Fibroblast of lung (primary cell): ENCODE results near the gene EFNA5. TPM values are rescaled to one million over a fixed set of nuclear protein-coding genes. Genes with fewer than 3 reads are reported as not detected.

Source experiments
- DNase-seq, 2 donors: peaks; one replicate each; pipeline versions ENCODE4 v3.0.0 to v3.0.0-alpha.2; 2010; ENCODE audit warnings: low read depth in 2 of 2
- H2AFZ ChIP-seq: 2 replicates; pipeline ENCODE4 v1.5.1; 2012; ENCODE audit warnings: low read length, control low read depth, inconsistent platforms
- H3K27ac ChIP-seq: 2 replicates; pipeline ENCODE4 v1.5.1; 2011; ENCODE audit warnings: low read length, control low read depth; ENCODE audit not compliant: insufficient read depth
- H3K27me3 ChIP-seq: 2 replicates; pipeline ENCODE4 v1.5.1; 2011; ENCODE audit warnings: mild to moderate bottlenecking, low read length; ENCODE audit not compliant: control insufficient read depth, insufficient read depth
- H3K36me3 ChIP-seq: 2 replicates; pipeline ENCODE4 v1.5.1; 2011; ENCODE audit warnings: low read length; ENCODE audit not compliant: control insufficient read depth, insufficient read depth
- H3K4me1 ChIP-seq: 2 replicates; pipeline ENCODE4 v1.5.1; 2011; ENCODE audit warnings: low read length; ENCODE audit not compliant: control insufficient read depth, insufficient read depth; ENCODE audit errors: extremely low read depth
- H3K4me2 ChIP-seq: 2 replicates; pipeline ENCODE4 v1.5.1; 2011; ENCODE audit warnings: low read length, control low read depth; ENCODE audit not compliant: insufficient read depth; ENCODE audit errors: extremely low read depth
- H3K4me3 ChIP-seq, 4 experiments: fragments of 200-600 bp in 1 of 4; sonication (generic) in 1 of 4; replicated peaks in 1 of 4; 2 replicates each; pipeline ENCODE4 v1.5.1; 2011 to 2016; ENCODE audit warnings: low read length in 4 of 4, low read depth in 3 of 4, mild to moderate bottlenecking in 3 of 4, control low read depth in 2 of 4, inconsistent platforms in 1 of 4, mixed read lengths in 1 of 4; ENCODE audit not compliant: insufficient read depth in 1 of 4; ENCODE audit errors: control extremely low read depth in 1 of 4
- H3K79me2 ChIP-seq: 2 replicates; pipeline ENCODE4 v1.5.1; 2012; ENCODE audit warnings: mild to moderate bottlenecking, low read length, inconsistent platforms; ENCODE audit not compliant: control insufficient read depth, insufficient read depth
- H3K9ac ChIP-seq: 2 replicates; pipeline ENCODE4 v1.5.1; 2011; ENCODE audit warnings: mild to moderate bottlenecking, low read length, control low read depth; ENCODE audit not compliant: insufficient read depth
- H3K9me3 ChIP-seq: 2 replicates; pipeline ENCODE4 v1.5.1; 2012; ENCODE audit warnings: low read depth, low read length; ENCODE audit not compliant: control insufficient read depth, insufficient read depth
- H4K20me1 ChIP-seq: 2 replicates; pipeline ENCODE4 v1.5.1; 2011; ENCODE audit warnings: low read length; ENCODE audit not compliant: control insufficient read depth, insufficient read depth; ENCODE audit errors: extremely low read depth
- EZH2 ChIP-seq: IDR thresholded peaks from 2 replicates; pipeline ENCODE4 v1.5.1; 2012; ENCODE audit warnings: low read length, control low read depth, mild to moderate bottlenecking; ENCODE audit errors: missing control alignments
- polyA plus RNA-seq, 2 donors: library from polyadenylated mRNA; depleted of rRNA in 1 of 2; stranded (reverse) in 1 of 2; unstranded in 1 of 2; fragments of >200 nt; gene quantifications; 2 replicates each; pipeline ENCODE4 v1.2.1, GENCODE V29; 2011 to 2012; ENCODE audit warnings: missing spikeins in 1 of 2
- total RNA-seq: library from RNA; depleted of rRNA; stranded (reverse); fragments of >200 nt; gene quantifications from 2 replicates; pipeline ENCODE4 v1.2.1, GENCODE V29; 2014
- TF ChIP-seq, protein P1 (sequence below), 2 donors: IDR thresholded peaks in 1 of 2; conservative IDR thresholded peaks in 1 of 2; 1 replicate in 1 of 2; 2 replicates in 1 of 2; pipeline ENCODE4 v1.5.1; 2011 to 2012; ENCODE audit warnings: low read length in 2 of 2, control low read depth in 1 of 2, inconsistent platforms in 1 of 2, low read depth in 1 of 2, mild to moderate bottlenecking in 1 of 2

Gene EFNA5
- total and polyA plus RNA-seq, 2 donors (not counting 1 experiment from before 2014, with no cell fraction given): 3.5 to 3.7 TPM

DNA sequence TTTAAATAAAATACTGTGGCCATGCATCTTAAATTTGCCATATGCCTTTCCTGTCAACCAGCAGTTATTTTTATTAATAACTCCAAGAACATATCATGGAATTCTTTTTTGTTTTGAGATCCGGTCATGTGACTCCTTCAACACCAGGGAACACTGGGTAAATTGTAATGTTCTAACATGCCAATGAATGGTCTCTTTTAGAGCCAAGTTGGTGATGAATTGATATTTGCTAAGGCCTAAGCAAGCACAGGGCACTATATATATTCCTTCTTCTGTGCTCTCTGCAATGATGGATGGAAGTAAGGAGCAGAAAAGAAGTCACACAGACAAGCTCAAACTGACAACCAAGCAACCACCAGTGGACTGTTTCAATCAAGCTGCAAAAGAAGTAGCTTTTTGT, 124.0 kb downstream of the EFNA5 start:
- H3K27ac ChIP-seq: no peak overlapping the region
- DNase-seq: no peak
- H3K79me2 ChIP-seq: no peaks in the 10 kb centered on the region
- no peaks in the 10 kb centered on the region for H3K27me3 ChIP-seq
- TF ChIP-seq, protein P1, sequence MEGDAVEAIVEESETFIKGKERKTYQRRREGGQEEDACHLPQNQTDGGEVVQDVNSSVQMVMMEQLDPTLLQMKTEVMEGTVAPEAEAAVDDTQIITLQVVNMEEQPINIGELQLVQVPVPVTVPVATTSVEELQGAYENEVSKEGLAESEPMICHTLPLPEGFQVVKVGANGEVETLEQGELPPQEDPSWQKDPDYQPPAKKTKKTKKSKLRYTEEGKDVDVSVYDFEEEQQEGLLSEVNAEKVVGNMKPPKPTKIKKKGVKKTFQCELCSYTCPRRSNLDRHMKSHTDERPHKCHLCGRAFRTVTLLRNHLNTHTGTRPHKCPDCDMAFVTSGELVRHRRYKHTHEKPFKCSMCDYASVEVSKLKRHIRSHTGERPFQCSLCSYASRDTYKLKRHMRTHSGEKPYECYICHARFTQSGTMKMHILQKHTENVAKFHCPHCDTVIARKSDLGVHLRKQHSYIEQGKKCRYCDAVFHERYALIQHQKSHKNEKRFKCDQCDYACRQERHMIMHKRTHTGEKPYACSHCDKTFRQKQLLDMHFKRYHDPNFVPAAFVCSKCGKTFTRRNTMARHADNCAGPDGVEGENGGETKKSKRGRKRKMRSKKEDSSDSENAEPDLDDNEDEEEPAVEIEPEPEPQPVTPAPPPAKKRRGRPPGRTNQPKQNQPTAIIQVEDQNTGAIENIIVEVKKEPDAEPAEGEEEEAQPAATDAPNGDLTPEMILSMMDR (conservative IDR thresholded peaks at IDR 0.05 in 1 of 2, IDR thresholded peaks at IDR 0.05 in 1 of 2; ENCODE audit: low read depth in 1 of 2, low read length in 2 of 2): no peak
- no peak for TF ChIP-seq EZH2
- no peak overlapping the region for H3K9ac ChIP-seq
- H3K4me3 ChIP-seq: no peak overlapping the region
- no peaks in the 10 kb centered on the region for H4K20me1 ChIP-seq
- H2AFZ ChIP-seq: no peak overlapping the region
- no peaks in the 10 kb centered on the region for H3K9me3 ChIP-seq
- peaks cover 5% of the 10 kb centered on the region for H3K4me1 ChIP-seq
- H3K4me2 ChIP-seq: no peak overlapping the region
- no peaks in the 10 kb centered on the region for H3K36me3 ChIP-seq

DNA sequence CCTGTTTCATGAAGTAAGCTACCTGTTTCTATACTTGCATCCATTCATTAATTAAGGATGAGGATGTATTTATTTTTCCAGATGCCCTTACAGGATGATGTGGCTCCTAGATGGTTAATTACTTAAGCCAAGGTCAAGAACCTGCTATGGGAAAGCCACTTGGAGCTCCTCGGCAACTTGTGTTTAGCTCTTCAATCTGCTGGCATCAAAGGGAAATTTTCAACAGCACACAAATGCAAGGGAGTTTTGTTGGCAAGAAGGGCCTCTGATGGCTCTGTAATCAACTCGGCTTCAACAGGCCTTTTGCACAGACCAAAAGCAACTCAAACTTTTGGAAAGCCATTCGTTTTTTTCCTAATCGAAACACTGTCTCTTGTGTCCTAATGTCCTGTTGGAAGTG, 125.3 kb downstream of the EFNA5 start:
- no peak for DNase-seq
- no peaks in the 10 kb centered on the region for H4K20me1 ChIP-seq
- no peaks in the 10 kb centered on the region for H3K27me3 ChIP-seq
- H3K9ac ChIP-seq: no peak overlapping the region
- no peak for TF ChIP-seq EZH2
- TF ChIP-seq, protein P1 (conservative IDR thresholded peaks at IDR 0.05 in 1 of 2, IDR thresholded peaks at IDR 0.05 in 1 of 2; ENCODE audit: low read depth in 1 of 2, low read length in 2 of 2): no peak
- H3K9me3 ChIP-seq: no peaks in the 10 kb centered on the region
- H3K4me3 ChIP-seq: no peak overlapping the region
- no peak overlapping the region for H3K27ac ChIP-seq
- peaks cover 5% of the 10 kb centered on the region for H3K4me1 ChIP-seq
- no peak overlapping the region for H2AFZ ChIP-seq
- H3K4me2 ChIP-seq: no peak overlapping the region
- no peaks in the 10 kb centered on the region for H3K36me3 ChIP-seq
- no peaks in the 10 kb centered on the region for H3K79me2 ChIP-seq

DNA sequence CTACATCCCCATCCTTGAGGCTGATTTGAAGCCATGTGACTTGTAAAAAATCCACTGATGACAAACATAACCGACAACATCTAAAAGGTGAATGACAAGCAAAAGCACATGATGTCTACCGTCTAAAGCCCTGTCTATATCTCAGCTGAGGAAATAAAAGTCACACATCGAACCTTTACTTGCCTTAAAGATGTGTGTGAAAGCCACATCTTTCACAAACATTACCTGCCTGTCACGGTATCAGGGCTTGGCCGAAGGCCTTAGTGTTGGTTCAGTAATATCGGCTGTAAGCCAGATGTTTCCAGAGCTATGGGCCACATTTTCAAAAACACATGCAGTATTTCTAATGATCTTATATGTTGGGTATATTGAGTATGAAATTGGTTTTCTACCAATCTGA, 125.8 kb downstream of the EFNA5 start:
- Histone ChIP-seq H3K9ac (no peak overlapping the region), H4K20me1 (no peaks in the 10 kb centered on the region), H3K4me1 (peaks cover 5% of the 10 kb centered on the region), H3K4me3 (no peak overlapping the region), H3K79me2 (no peaks in the 10 kb centered on the region), H2AFZ (no peak overlapping the region), H3K27ac (no peak overlapping the region), H3K9me3 (no peaks in the 10 kb centered on the region), H3K4me2 (no peak overlapping the region), H3K36me3 (no peaks in the 10 kb centered on the region), H3K27me3 (no peaks in the 10 kb centered on the region)
- TF ChIP-seq EZH2: no peak
- TF ChIP-seq, protein P1 (conservative IDR thresholded peaks at IDR 0.05 in 1 of 2, IDR thresholded peaks at IDR 0.05 in 1 of 2; ENCODE audit: low read depth in 1 of 2, low read length in 2 of 2): no peak
- DNase-seq: no peak
